Hepatocyte (in vitro differentiated cells): ENCODE measurements around the gene SERTAD2. TPM values are rescaled to one million over a fixed set of nuclear protein-coding genes. Genes with fewer than 3 reads are reported as not detected.

Experiments
- DNase-seq: peaks from one replicate; pipeline ENCODE4 v3.0.0-alpha.2; 2016; ENCODE audit warnings: low spot score
- H2AFZ ChIP-seq: fragments of 200-600 bp; sonication (generic); 2 replicates; pipeline ENCODE4 v1.6.0; 2016; ENCODE audit warnings: antibody characterized with exemption, mild to moderate bottlenecking
- H3K27ac ChIP-seq: fragments of 200-600 bp; sonication (generic); 2 replicates; pipeline ENCODE4 v1.5.1; 2016; ENCODE audit warnings: mild to moderate bottlenecking
- H3K27me3 ChIP-seq: fragments of 200-600 bp; sonication (generic); 2 replicates; pipeline ENCODE4 v1.6.1; 2016
- H3K36me3 ChIP-seq: fragments of 200-600 bp; sonication (generic); replicated peaks from 2 replicates; pipeline ENCODE4 v1.5.1; 2016; ENCODE audit warnings: low read depth; ENCODE audit not compliant: insufficient read depth
- H3K4me1 ChIP-seq: fragments of 200-600 bp; sonication (generic); 2 replicates; pipeline ENCODE4 v1.5.1; 2016; ENCODE audit warnings: mild to moderate bottlenecking, moderate library complexity; ENCODE audit not compliant: insufficient read depth
- H3K4me2 ChIP-seq: fragments of 200-600 bp; sonication (generic); 2 replicates; pipeline ENCODE4 v1.6.0; 2016
- H3K4me3 ChIP-seq: fragments of 200-600 bp; sonication (generic); 2 replicates; pipeline ENCODE4 v1.5.1; 2016; ENCODE audit warnings: mild to moderate bottlenecking
- H3K79me2 ChIP-seq: fragments of 200-600 bp; sonication (generic); 2 replicates; pipeline ENCODE4 v1.6.0; 2017; ENCODE audit warnings: mild to moderate bottlenecking
- H3K9me2 ChIP-seq: fragments of 200-600 bp; sonication (generic); replicated peaks from 2 replicates; pipeline ENCODE4 v1.6.0; 2017; ENCODE audit warnings: mild to moderate bottlenecking; ENCODE audit not compliant: insufficient read depth
- H3K9me3 ChIP-seq: fragments of 200-600 bp; sonication (generic); 2 replicates; pipeline ENCODE4 v1.5.1; 2016; ENCODE audit warnings: low read depth, mild to moderate bottlenecking
- H4K20me1 ChIP-seq: fragments of 200-600 bp; sonication (generic); 2 replicates; pipeline ENCODE4 v1.6.0; 2016; ENCODE audit warnings: mild to moderate bottlenecking; ENCODE audit not compliant: insufficient read depth, poor library complexity, severe bottlenecking
- EZH2 ChIP-seq: fragments of 200-600 bp; sonication (generic); IDR thresholded peaks from 2 replicates; pipeline ENCODE4 v1.6.1; 2016; ENCODE audit warnings: antibody characterized with exemption, mild to moderate bottlenecking, borderline replicate concordance
- EZH2phosphoT487 ChIP-seq: fragments of 200-600 bp; sonication (generic); IDR thresholded peaks from one replicate; pipeline ENCODE4 v1.6.1; 2018; ENCODE audit warnings: antibody characterized with exemption, mild to moderate bottlenecking, low read depth, moderate library complexity; ENCODE audit not compliant: unreplicated experiment, severe bottlenecking
- WGBS: methylation state at CpG from one replicate; pipeline ENCODE4 v1.1.6; 2016; ENCODE audit warnings: low lambda C conversion rate; ENCODE audit errors: missing lambda C conversion rate; 5-methylcytosine and 5-hydroxymethylcytosine counted together
- polyA plus RNA-seq: library from polyadenylated mRNA; unstranded; fragments of >200 nt; fragmentation: Nextera tagmentation; extraction: Ambion mirVana; gene quantifications from 2 replicates; pipeline ENCODE4 v1.2.1, GENCODE V29; 2016
- total RNA-seq: library from RNA; depleted of rRNA; stranded (reverse); fragments of >200 nt; gene quantifications from 2 replicates; pipeline ENCODE4 v1.2.3, GENCODE V29; 2014
- TF ChIP-seq, protein P1 (sequence below): fragments of 200-600 bp; sonication (generic); IDR thresholded peaks from 2 replicates; pipeline ENCODE4 v1.5.1; 2016; ENCODE audit warnings: antibody characterized with exemption, mild to moderate bottlenecking; ENCODE audit not compliant: poor library complexity

Gene SERTAD2
- total and polyA plus RNA-seq, 2 experiments from 2014 or later = 13.8 to 23.8 TPM

DNA sequence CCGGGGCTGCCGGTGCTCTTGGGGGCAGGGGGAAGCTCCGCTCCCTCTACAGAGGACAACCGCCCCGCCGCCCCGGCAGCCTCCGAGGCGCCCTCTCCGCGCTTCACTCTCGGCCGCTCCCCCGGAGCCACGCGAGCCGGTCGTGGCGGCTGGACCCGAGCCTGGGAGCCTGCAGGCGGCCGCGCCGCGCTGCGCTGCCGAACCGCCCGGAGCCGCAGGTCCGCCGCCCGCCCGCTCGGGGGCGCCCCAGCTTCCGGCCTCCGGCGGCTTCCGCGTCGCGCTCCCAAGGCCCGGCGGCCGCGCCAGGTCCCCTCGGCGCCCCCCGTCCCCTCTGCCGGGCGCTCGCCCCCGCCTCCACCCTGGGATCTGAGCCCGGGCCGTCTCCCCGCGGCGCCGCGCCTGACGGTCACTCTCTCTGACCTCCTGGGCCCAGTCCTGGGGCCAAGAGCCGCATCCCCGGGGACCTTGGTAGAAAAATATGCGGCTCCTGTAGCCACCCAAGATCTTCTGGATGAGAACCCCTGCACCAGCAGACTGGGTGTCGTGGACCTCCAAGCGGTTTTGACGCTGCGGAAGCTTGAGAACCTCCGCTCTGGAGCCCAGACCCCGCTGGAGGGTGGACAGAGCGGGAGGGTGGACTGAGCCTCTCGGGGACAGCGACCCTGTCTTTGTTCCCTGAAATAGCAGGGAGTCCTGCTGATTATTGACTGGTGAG lies 44.3 kb downstream of the SERTAD2 start:
- Histone ChIP-seq H4K20me1 (no peaks in the 10 kb centered on the region), H3K79me2 (no peaks in the 10 kb centered on the region), H2AFZ (peak overlapping the region; percentile 99), H3K9me3 (no peaks in the 10 kb centered on the region), H3K36me3 (no peaks in the 10 kb centered on the region), H3K9me2 (no peaks in the 10 kb centered on the region), H3K4me3 (peak overlapping the region; percentile 50), H3K27ac (peak overlapping the region; percentile 79), H3K27me3 (no peaks in the 10 kb centered on the region), H3K4me1 (peaks cover 37% of the 10 kb centered on the region), H3K4me2 (peak overlapping the region; percentile 90)
- WGBS = 14% methylated on average over 32 of the region's 74 CpGs
- DNase-seq = peak; percentile 89
- TF ChIP-seq EZH2phosphoT487 (no peak), EZH2 (no peak)
- TF ChIP-seq, protein P1, sequence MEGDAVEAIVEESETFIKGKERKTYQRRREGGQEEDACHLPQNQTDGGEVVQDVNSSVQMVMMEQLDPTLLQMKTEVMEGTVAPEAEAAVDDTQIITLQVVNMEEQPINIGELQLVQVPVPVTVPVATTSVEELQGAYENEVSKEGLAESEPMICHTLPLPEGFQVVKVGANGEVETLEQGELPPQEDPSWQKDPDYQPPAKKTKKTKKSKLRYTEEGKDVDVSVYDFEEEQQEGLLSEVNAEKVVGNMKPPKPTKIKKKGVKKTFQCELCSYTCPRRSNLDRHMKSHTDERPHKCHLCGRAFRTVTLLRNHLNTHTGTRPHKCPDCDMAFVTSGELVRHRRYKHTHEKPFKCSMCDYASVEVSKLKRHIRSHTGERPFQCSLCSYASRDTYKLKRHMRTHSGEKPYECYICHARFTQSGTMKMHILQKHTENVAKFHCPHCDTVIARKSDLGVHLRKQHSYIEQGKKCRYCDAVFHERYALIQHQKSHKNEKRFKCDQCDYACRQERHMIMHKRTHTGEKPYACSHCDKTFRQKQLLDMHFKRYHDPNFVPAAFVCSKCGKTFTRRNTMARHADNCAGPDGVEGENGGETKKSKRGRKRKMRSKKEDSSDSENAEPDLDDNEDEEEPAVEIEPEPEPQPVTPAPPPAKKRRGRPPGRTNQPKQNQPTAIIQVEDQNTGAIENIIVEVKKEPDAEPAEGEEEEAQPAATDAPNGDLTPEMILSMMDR = peak; percentile 3

DNA sequence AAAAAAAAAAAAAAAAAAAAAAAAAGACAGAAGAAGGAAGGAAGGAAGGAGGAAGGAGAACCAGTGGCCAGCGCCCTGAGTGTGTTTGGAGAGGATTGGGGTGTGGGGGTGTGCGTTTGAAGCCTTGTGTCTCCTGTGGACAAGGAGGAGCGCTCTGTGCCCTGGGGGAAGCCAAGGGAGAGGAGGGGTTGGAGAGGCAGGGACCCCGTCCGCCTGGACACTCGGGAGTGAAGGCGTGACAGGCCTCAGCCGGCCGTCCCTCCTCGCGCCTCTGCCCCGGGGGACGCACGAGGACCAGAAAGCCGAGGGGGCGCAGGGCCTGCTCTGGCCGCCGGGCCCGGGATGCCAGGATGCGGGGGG lies 44.9 kb downstream of the SERTAD2 start:
- no peak for DNase-seq
- Histone ChIP-seq H3K36me3 (no peaks in the 10 kb centered on the region), H3K27ac (peak overlapping the region; percentile 25), H4K20me1 (no peaks in the 10 kb centered on the region), H3K27me3 (no peaks in the 10 kb centered on the region), H3K9me3 (no peaks in the 10 kb centered on the region), H3K4me3 (peak overlapping the region; percentile 50), H3K79me2 (no peaks in the 10 kb centered on the region), H3K4me1 (peaks cover 37% of the 10 kb centered on the region), H3K9me2 (no peaks in the 10 kb centered on the region), H3K4me2 (peak overlapping the region; percentile 90), H2AFZ (peak overlapping the region; percentile 77)
- TF ChIP-seq, protein P1 = no peak
- TF ChIP-seq EZH2phosphoT487 = no peak
- no peak for TF ChIP-seq EZH2
- 39% methylated on average over 15 of the region's 20 CpGs for WGBS

- peak overlapping the region; percentile 80 for H3K27ac ChIP-seq
Measured at GRCh38 chr2:64607381-64608304, 46.1 kb downstream of the SERTAD2 start.

More at GRCh38 chr2:64607381-64608304, 46.1 kb downstream of the SERTAD2 start:
- Histone ChIP-seq H3K4me2 (peak overlapping the region; percentile 2), H3K9me2 (no peaks in the 10 kb centered on the region), H4K20me1 (no peaks in the 10 kb centered on the region), H2AFZ (no peak overlapping the region), H3K79me2 (no peaks in the 10 kb centered on the region), H3K4me3 (no peak overlapping the region), H3K27me3 (no peaks in the 10 kb centered on the region), H3K9me3 (no peaks in the 10 kb centered on the region), H3K36me3 (no peaks in the 10 kb centered on the region), H3K4me1 (peaks cover 37% of the 10 kb centered on the region)
- WGBS = 65% methylated on average over 18 of the region's 18 CpGs
- TF ChIP-seq, protein P1 = no peak
- no peak for TF ChIP-seq EZH2phosphoT487
- no peak for TF ChIP-seq EZH2
- DNase-seq = peak; percentile 63
